HAP-1 (cell line): ENCODE measurements around the gene ZNF154.
"Not testable (repeated sequence)": the region's sequence is repeated elsewhere in the genome, so short reads cannot be mapped to it uniquely, and the experiment has no call there.

Source experiments
- DNase-seq, 2 experiments: peaks; one replicate each; pipeline ENCODE4 v3.0.0-alpha.2; 2016 to 2020; ENCODE audit warnings: low spot score in 2 of 2
- H3K27me3 ChIP-seq: fragments of 250-450 bp; sonication (Bioruptor Pico); 2 replicates; pipeline ENCODE4 v1.5.1; 2020; ENCODE audit warnings: low read depth, mild to moderate bottlenecking, moderate library complexity
- H3K36me3 ChIP-seq: fragments of 250-450 bp; sonication (Bioruptor Pico); replicated peaks from 2 replicates; pipeline ENCODE4 v1.5.1; 2020; ENCODE audit warnings: mild to moderate bottlenecking
- H3K4me1 ChIP-seq: fragments of 250-450 bp; sonication (Bioruptor Pico); 2 replicates; pipeline ENCODE4 v1.5.1; 2020; ENCODE audit warnings: mild to moderate bottlenecking
- H3K4me3 ChIP-seq: fragments of 250-450 bp; sonication (Bioruptor Pico); 2 replicates; pipeline ENCODE4 v1.5.1; 2020; ENCODE audit warnings: mild to moderate bottlenecking, moderate library complexity
- H3K9me3 ChIP-seq: fragments of 250-450 bp; sonication (Bioruptor Pico); 2 replicates; pipeline ENCODE4 v1.5.1; 2020; ENCODE audit warnings: mild to moderate bottlenecking, moderate library complexity
- in situ Hi-C: fragments of 300-500 bp; cut with MboI; formaldehyde crosslinking; loops from 3 replicates; pipeline ENCODE4 v1.14.3; 2020; ENCODE audit warnings: low sequenced_read_pairs, inconsistent platforms, mixed read lengths

Gene ZNF154

GRCh38 chr19:57708641-57709361, at the start of gene ZNF154:
Gene ZNF154, minus strand, starts transcription at chr19:57709204. Its CDS starts 233 bp downstream, at chr19:57708971.
- in situ Hi-C loops: no loop called here
- no peak for DNase-seq
- Histone ChIP-seq H3K4me3 (no peak within 1 kb of the TSS), H3K36me3 (no peaks in the 10 kb centered on the region), H3K4me1 (no peaks in the 10 kb centered on the region), H3K27me3 (no peaks in the 10 kb centered on the region), H3K9me3 (no peaks in the 10 kb centered on the region; the same call in 1 of the 2 replicates)

- Histone ChIP-seq H3K4me3 (no peak overlapping the region), H3K9me3 (peaks cover 15% of the 10 kb centered on the region), H3K27me3 (no peaks in the 10 kb centered on the region), H3K4me1 (no peaks in the 10 kb centered on the region), H3K36me3 (peaks cover 36% of the 10 kb centered on the region)
- DNase-seq: no peak
- in situ Hi-C loops: no loop called here
Observed at GRCh38 chr19:57757941-57758340, 48.9 kb upstream of the ZNF154 start.

GRCh38 chr19:57755031-57755430, 46.0 kb upstream of the ZNF154 start:
- peaks cover 22% of the 10 kb centered on the region for H3K9me3 ChIP-seq
- H3K27me3 ChIP-seq: no peaks in the 10 kb centered on the region
- peaks cover 58% of the 10 kb centered on the region for H3K36me3 ChIP-seq
- H3K4me1 ChIP-seq: no peaks in the 10 kb centered on the region
- DNase-seq: no peak
- in situ Hi-C loops: no loop called here
- H3K4me3 ChIP-seq: no peak overlapping the region

- DNase-seq: no peak
- Histone ChIP-seq H3K4me3 (no peak overlapping the region), H3K4me1 (no peaks in the 10 kb centered on the region), H3K36me3 (peaks cover 62% of the 10 kb centered on the region), H3K9me3 (peaks cover 24% of the 10 kb centered on the region), H3K27me3 (no peaks in the 10 kb centered on the region)
- in situ Hi-C loops: no loop called here
Observed at GRCh38 chr19:57754091-57754673, 45.2 kb upstream of the ZNF154 start.

GRCh38 chr19:57748029-57748428, 39.0 kb upstream of the ZNF154 start:
- in situ Hi-C loops: no loop called here

GRCh38 chr19:57747472-57747807, 38.4 kb upstream of the ZNF154 start:
- no peaks in the 10 kb centered on the region for H3K4me1 ChIP-seq
- in situ Hi-C loops: no loop called here
- H3K36me3 ChIP-seq: peaks cover 26% of the 10 kb centered on the region
- DNase-seq: no peak
- peak overlapping the region; percentile 81 for H3K4me3 ChIP-seq
- H3K9me3 ChIP-seq: peaks cover 22% of the 10 kb centered on the region
- no peaks in the 10 kb centered on the region for H3K27me3 ChIP-seq

More at GRCh38 chr19:57748029-57748428, 39.0 kb upstream of the ZNF154 start:
- H3K27me3 ChIP-seq: no peaks in the 10 kb centered on the region
- no peaks in the 10 kb centered on the region for H3K4me1 ChIP-seq
- H3K9me3 ChIP-seq: peaks cover 28% of the 10 kb centered on the region
- no peak for DNase-seq
- peaks cover 32% of the 10 kb centered on the region for H3K36me3 ChIP-seq
- H3K4me3 ChIP-seq: no peak overlapping the region; the same call in 1 of the 2 replicates

- peak; percentile 86 to 88 for DNase-seq
Observed at GRCh38 chr19:57746580-57747471, 37.8 kb upstream of the ZNF154 start, which contains the start of gene ZNF776. Gene ZNF776, plus strand, starts transcription at chr19:57746815. Its CDS starts 244 bp downstream, at chr19:57747059.

GRCh38 chr19:57738770-57739169, 29.8 kb upstream of the ZNF154 start:
- in situ Hi-C loops, DNase-seq, H3K9me3 ChIP-seq, H3K4me1 ChIP-seq, H3K27me3 ChIP-seq, H3K4me3 ChIP-seq, H3K36me3 ChIP-seq: not testable (repeated sequence)

More at GRCh38 chr19:57746580-57747471, 37.8 kb upstream of the ZNF154 start, which contains the start of gene ZNF776:
- Histone ChIP-seq H3K4me3 (peak within 1 kb of the TSS; percentile 81), H3K9me3 (peaks cover 20% of the 10 kb centered on the region), H3K36me3 (peaks cover 20% of the 10 kb centered on the region), H3K4me1 (no peaks in the 10 kb centered on the region), H3K27me3 (no peaks in the 10 kb centered on the region)
- in situ Hi-C loops: no loop called here

GRCh38 chr19:57738320-57738719, 29.3 kb upstream of the ZNF154 start:
- H3K4me1 ChIP-seq, H3K9me3 ChIP-seq, H3K36me3 ChIP-seq, H3K27me3 ChIP-seq, H3K4me3 ChIP-seq, in situ Hi-C loops: not testable (repeated sequence)
- peak in 1 of 2 experiments; percentile 31 for DNase-seq

GRCh38 chr19:57720878-57721277, 11.9 kb upstream of the ZNF154 start:
- DNase-seq: no peak
- in situ Hi-C loops: no loop called here
- no peaks in the 10 kb centered on the region for H3K4me1 ChIP-seq
- peaks cover 16% of the 10 kb centered on the region for H3K36me3 ChIP-seq
- peaks cover 11% of the 10 kb centered on the region for H3K9me3 ChIP-seq
- H3K4me3 ChIP-seq: no peak overlapping the region
- H3K27me3 ChIP-seq: no peaks in the 10 kb centered on the region

GRCh38 chr19:57719901-57720519, 11.0 kb upstream of the ZNF154 start:
- Histone ChIP-seq H3K9me3 (peaks cover 11% of the 10 kb centered on the region), H3K4me3 (no peak overlapping the region), H3K27me3 (no peaks in the 10 kb centered on the region), H3K36me3 (peaks cover 16% of the 10 kb centered on the region), H3K4me1 (no peaks in the 10 kb centered on the region)
- in situ Hi-C loops: no loop called here
- DNase-seq: no peak

- H3K36me3 ChIP-seq: peaks cover 16% of the 10 kb centered on the region
- peaks cover 11% of the 10 kb centered on the region for H3K9me3 ChIP-seq
Observed at GRCh38 chr19:57719424-57719823, 10.4 kb upstream of the ZNF154 start.

GRCh38 chr19:57712222-57712621, 3.2 kb upstream of the ZNF154 start:
- Histone ChIP-seq H3K27me3 (no peaks in the 10 kb centered on the region), H3K4me1 (no peaks in the 10 kb centered on the region), H3K36me3 (no peaks in the 10 kb centered on the region), H3K9me3 (no peaks in the 10 kb centered on the region; the same call in 1 of the 2 replicates), H3K4me3 (no peak overlapping the region)
- no peak for DNase-seq
- in situ Hi-C loops: no loop called here

More at GRCh38 chr19:57719424-57719823, 10.4 kb upstream of the ZNF154 start:
- in situ Hi-C loops: no loop called here
- no peak for DNase-seq
- no peaks in the 10 kb centered on the region for H3K4me1 ChIP-seq
- no peak overlapping the region for H3K4me3 ChIP-seq
- no peaks in the 10 kb centered on the region for H3K27me3 ChIP-seq
